Thyroid gland (tissue), 4 donors: ENCODE measurements around the gene AHNAK2. TPM values are rescaled to one million over a fixed set of nuclear protein-coding genes. Genes with fewer than 3 reads are reported as not detected.

Experiments used
- DNase-seq, 2 donors: peaks; one replicate each; pipeline ENCODE4 v3.0.0-alpha.2; 2019
- H3K27ac ChIP-seq, 3 donors: fragments of 200-600 bp; sonication (generic); 1 replicate in 2 of 3; 2 replicates in 1 of 3; pipeline ENCODE4 v1.5.1; 2016 to 2019; ENCODE audit warnings: mild to moderate bottlenecking in 1 of 3, moderate library complexity in 1 of 3
- H3K27me3 ChIP-seq: fragments of 200-600 bp; sonication (generic); one replicate; pipeline ENCODE4 v1.5.1; 2019
- H3K36me3 ChIP-seq, 2 donors: fragments of 200-600 bp; sonication (generic); one replicate each; pipeline ENCODE4 v1.5.1; 2016 to 2019
- H3K4me1 ChIP-seq, 2 donors: fragments of 200-600 bp; sonication (generic); one replicate each; pipeline ENCODE4 v1.5.1; 2017 to 2019
- H3K4me3 ChIP-seq, 3 donors: fragments of 200-600 bp; sonication (generic); replicated peaks in 1 of 3; 1 replicate in 2 of 3; 2 replicates in 1 of 3; pipeline ENCODE4 v1.5.1; 2016; ENCODE audit warnings: mild to moderate bottlenecking in 1 of 3
- H3K9me3 ChIP-seq: fragments of 200-600 bp; sonication (generic); one replicate; pipeline ENCODE4 v1.5.1; 2017
- POLR2A ChIP-seq, 2 donors: fragments of 450-650 bp; IDR thresholded peaks; one replicate each; pipeline ENCODE4 v1.6.1; 2017; ENCODE audit warnings: antibody characterized with exemption in 2 of 2, mild to moderate bottlenecking in 2 of 2, moderate library complexity in 1 of 2
- WGBS, 2 donors: methylation state at CpG; one replicate each; pipeline ENCODE4 v1.1.5; 2017; 5-methylcytosine and 5-hydroxymethylcytosine counted together
- intact Hi-C: fragments of 100-400 bp; cut with DNase I; formaldehyde crosslinking; loops from one replicate; pipeline ENCODE4 v1.15.1; 2023
- total RNA-seq, 4 donors: library from RNA; depleted of rRNA; stranded (reverse); fragments of >200 nt; gene quantifications; one replicate each; pipeline ENCODE4 v1.2.3, GENCODE V29; 2016
- TF ChIP-seq, protein P1 (sequence below), 6 experiments: fragments of 200-600 bp in 3 of 6; fragments of 450-650 bp in 3 of 6; sonication (generic) in 3 of 6; IDR thresholded peaks; one replicate each; pipeline ENCODE4 v1.5.1; 2016 to 2019; ENCODE audit warnings: antibody characterized with exemption in 6 of 6, mild to moderate bottlenecking in 2 of 6, inconsistent platforms in 1 of 6, moderate library complexity in 1 of 6

The AHNAK2 gene
- total RNA-seq, 4 donors from 2014 or later: 3.7 to 12.5 (median 6.9) TPM

DNA sequence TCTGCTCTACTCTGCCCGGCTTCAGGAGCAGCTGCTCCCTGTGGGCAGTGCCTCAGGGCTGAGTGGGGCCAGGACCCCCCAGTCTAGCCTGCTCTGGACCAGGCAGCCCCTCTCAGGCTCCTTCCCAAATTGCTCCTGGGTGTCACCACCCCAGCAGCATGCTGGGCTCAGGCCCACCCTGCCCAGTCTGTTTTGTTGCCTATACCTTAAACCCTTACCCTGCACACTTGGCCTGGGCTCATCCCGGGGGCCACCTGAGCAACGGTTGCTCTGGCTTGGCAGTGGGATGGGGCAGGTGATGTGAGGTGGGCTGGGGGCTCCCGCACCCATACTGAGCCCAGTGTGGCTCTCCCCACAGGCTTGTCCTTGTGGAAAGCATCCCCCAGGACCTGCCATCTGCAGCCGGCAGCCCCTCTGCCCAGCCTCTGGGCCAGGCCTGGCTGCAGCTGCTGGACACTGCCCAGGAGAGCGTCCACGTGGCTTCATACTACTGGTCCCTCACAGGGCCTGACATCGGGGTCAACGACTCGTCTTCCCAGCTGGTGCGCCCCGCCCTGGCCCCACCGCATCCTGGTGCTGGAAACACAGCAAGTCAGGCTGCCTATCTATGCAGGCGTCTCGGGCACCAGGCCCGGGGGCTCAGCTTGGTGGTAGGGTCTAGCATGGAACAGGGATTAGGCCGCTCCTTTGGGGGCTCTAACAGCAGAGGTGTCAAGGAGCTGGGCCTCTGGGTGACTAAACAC lies 49.6 kb downstream of the AHNAK2 start:
- intact Hi-C loops: no loop called here
- TF ChIP-seq POLR2A (IDR thresholded peaks at IDR 0.05): no peak
- TF ChIP-seq, protein P1, sequence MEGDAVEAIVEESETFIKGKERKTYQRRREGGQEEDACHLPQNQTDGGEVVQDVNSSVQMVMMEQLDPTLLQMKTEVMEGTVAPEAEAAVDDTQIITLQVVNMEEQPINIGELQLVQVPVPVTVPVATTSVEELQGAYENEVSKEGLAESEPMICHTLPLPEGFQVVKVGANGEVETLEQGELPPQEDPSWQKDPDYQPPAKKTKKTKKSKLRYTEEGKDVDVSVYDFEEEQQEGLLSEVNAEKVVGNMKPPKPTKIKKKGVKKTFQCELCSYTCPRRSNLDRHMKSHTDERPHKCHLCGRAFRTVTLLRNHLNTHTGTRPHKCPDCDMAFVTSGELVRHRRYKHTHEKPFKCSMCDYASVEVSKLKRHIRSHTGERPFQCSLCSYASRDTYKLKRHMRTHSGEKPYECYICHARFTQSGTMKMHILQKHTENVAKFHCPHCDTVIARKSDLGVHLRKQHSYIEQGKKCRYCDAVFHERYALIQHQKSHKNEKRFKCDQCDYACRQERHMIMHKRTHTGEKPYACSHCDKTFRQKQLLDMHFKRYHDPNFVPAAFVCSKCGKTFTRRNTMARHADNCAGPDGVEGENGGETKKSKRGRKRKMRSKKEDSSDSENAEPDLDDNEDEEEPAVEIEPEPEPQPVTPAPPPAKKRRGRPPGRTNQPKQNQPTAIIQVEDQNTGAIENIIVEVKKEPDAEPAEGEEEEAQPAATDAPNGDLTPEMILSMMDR (IDR thresholded peaks at IDR 0.05): no peak
- WGBS, 2 donors: 90 to 92% methylated on average over 3 to 13 of the region's 17 CpGs
- peak in 1 of 2 donors; percentile 0 for DNase-seq
- Histone ChIP-seq H3K4me1 (peaks cover 0 to 11% of the 10 kb centered on the region in 2 donors), H3K9me3 (no peaks in the 10 kb centered on the region), H3K27ac (no peak overlapping the region), H3K4me3 (no peak overlapping the region), H3K36me3 (no peaks in the 10 kb centered on the region), H3K27me3 (no peaks in the 10 kb centered on the region)

DNA sequence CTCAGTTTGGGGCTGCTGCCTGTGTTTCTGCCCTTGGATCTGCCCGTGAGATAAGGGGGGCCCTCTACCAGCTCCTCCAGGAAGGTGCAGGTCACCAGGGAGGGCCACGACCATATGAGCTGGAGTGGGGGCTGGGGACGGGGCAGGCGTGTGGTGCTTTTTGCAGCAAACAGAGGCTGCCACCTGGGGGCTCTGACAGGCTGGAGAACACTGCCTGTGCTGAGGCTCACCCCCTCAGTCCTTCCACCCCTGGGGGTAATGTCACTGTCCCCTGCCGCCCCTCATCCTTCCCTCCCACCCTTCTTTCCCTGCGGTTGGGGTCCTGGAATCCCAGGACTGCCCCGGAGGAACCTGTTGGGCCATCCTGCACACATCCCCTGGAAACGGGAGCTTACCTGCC lies 50.3 kb downstream of the AHNAK2 start:
- Histone ChIP-seq H3K4me3 (no peak overlapping the region), H3K9me3 (no peaks in the 10 kb centered on the region), H3K27me3 (no peaks in the 10 kb centered on the region), H3K27ac (no peak overlapping the region), H3K36me3 (no peaks in the 10 kb centered on the region), H3K4me1 (peaks cover 0 to 9% of the 10 kb centered on the region in 2 donors)
- WGBS, 2 donors: 63 to 78% methylated on average over 4 to 8 of the region's 8 CpGs
- intact Hi-C loops: no loop called here
- DNase-seq: no peak
- TF ChIP-seq, protein P1 (IDR thresholded peaks at IDR 0.05): no peak
- TF ChIP-seq POLR2A (IDR thresholded peaks at IDR 0.05): no peak

DNA sequence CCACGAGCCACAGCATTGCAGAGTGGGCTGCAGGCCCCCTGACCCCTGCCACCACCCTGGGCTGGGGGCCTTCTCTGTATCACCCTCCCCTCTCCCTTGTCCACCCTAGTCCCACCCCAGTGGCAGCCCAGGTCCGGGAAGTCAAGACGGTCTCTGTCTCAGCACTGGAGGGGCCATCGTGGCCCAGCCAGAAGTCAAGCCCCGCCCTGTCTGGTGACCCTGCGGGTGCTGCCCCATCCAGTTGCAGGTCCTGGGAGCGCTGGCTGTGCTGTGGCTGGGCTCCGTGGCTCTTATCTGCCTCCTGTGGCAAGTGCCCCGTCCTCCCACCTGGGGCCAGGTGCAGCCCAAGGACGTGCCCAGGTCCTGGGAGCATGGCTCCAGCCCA lies 50.8 kb downstream of the AHNAK2 start:
- H3K36me3 ChIP-seq: no peaks in the 10 kb centered on the region
- WGBS, 2 donors: 0% methylated on average over 1 of the region's 10 CpGs; no CpG with 5 or more reads in 1 of the 2 donors

DNA sequence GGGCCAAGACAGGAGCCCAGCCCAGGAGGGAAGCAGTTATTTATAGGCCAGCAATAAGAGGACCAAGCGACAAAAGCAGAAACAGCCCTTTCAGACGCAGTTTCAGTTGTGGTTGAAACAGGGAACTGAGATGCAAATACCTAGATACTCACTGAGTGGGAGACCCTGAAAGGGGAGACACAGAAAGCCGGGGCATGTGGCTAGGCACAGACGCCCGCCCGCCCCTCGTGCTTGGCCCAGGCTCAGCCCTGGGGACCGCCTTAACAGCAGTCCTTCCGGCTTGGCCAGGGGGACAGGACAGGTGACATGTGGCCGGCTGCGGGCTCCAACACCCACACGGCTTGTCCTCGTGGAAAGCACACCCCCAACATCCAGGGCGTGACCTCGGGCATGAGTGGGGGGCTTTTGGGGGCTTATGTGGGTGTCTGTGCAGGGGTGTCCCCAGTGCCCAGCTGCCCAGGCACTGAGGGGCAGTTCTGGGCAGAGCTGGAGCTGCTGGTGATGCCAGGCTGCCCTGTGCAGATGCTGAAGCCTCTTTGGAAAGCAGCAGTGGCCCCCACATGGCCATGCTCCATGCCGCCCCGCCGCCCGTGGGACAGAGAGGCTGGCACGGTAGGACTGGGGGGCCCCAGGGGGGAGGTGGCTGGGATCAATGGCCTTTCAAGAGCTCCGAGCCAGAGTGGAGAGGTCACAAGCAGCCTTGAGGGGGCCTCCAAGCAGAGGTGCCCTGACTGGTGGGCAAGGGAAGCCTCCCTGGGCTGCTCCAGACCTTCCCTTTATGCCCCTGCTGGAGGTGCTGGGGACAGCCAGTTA lies 51.3 kb downstream of the AHNAK2 start:
- Histone ChIP-seq H3K27me3 (no peaks in the 10 kb centered on the region), H3K4me1 (no peaks in the 10 kb centered on the region), H3K36me3 (no peaks in the 10 kb centered on the region), H3K27ac (no peak overlapping the region), H3K9me3 (no peaks in the 10 kb centered on the region), H3K4me3 (no peak overlapping the region)
- 64 to 70% methylated on average over 12 to 14 of the region's 21 CpGs for WGBS, 2 donors
- TF ChIP-seq, protein P1 (IDR thresholded peaks at IDR 0.05): no peak
- no peak for TF ChIP-seq POLR2A (IDR thresholded peaks at IDR 0.05)
- intact Hi-C loops: no loop called here
- DNase-seq: peak in 1 of 2 donors; percentile 0

More for the DNA sequence above, 50.8 kb downstream of the AHNAK2 start:
- Histone ChIP-seq H3K27ac (no peak overlapping the region), H3K27me3 (no peaks in the 10 kb centered on the region), H3K4me3 (no peak overlapping the region), H3K4me1 (peaks cover 0 to 4% of the 10 kb centered on the region in 2 donors), H3K9me3 (no peaks in the 10 kb centered on the region)
- peak in 1 of 2 donors; percentile 1 for DNase-seq
- no peak for TF ChIP-seq POLR2A (IDR thresholded peaks at IDR 0.05)
- TF ChIP-seq, protein P1 (IDR thresholded peaks at IDR 0.05): no peak
- intact Hi-C loops: no loop called here
